ENCODE measurements around the gene DPF1.
"Not testable (repeated sequence)": the region's sequence is repeated elsewhere in the genome, so short reads cannot be mapped to it uniquely, and the experiment has no call there.

Gene DPF1

GRCh38 chr19:38227287-38228004 lies 3.4 kb upstream of the DPF1 start:
- no peak for DNase-seq (ENCODE audit: low read depth)
- no peak overlapping the region for H3K4me3 ChIP-seq (ENCODE audit: low read length)
- TF ChIP-seq, protein P1, sequence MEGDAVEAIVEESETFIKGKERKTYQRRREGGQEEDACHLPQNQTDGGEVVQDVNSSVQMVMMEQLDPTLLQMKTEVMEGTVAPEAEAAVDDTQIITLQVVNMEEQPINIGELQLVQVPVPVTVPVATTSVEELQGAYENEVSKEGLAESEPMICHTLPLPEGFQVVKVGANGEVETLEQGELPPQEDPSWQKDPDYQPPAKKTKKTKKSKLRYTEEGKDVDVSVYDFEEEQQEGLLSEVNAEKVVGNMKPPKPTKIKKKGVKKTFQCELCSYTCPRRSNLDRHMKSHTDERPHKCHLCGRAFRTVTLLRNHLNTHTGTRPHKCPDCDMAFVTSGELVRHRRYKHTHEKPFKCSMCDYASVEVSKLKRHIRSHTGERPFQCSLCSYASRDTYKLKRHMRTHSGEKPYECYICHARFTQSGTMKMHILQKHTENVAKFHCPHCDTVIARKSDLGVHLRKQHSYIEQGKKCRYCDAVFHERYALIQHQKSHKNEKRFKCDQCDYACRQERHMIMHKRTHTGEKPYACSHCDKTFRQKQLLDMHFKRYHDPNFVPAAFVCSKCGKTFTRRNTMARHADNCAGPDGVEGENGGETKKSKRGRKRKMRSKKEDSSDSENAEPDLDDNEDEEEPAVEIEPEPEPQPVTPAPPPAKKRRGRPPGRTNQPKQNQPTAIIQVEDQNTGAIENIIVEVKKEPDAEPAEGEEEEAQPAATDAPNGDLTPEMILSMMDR (conservative IDR thresholded peaks at IDR 0.05; ENCODE audit: low read depth, low read length) = no peak

DNA sequence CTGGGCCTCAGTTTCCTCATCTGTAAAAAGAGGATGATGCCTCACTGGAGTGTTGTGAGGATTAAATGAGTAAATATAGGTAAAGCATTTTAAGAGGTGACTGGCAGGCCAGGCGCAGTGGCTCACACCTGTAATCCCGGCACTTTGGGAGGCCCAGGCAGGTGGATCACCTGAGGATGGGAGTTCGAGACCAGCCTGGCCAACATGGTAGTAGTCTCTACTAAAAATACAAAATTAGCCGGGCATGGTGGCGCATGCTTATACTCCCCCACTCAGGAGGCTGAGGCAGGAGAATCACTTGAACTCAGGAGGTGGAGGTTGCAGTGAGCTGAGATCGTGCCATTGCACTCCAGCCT lies 819 bp upstream of the DPF1 start:
- DNase-seq (ENCODE audit: low read depth); H3K4me3 ChIP-seq (ENCODE audit: low read length): not testable (repeated sequence)

DNA sequence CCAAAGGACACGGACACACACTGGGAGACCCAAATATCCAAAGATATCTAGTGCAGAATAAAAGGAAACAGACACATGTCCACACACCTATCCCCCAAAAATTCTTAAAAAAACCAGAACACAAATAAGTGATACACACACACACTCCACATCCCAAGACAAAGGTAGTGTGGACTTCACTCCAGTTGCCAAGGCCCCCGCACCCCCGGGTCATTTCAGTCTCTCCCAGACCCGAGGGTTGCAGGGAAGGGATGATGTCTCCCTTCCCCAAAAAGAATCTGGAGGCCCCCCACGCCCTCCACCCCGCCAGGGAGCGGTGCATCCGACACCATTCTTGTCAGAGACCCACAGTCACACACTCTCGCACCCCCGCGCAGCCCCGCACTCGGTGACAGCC lies 407 bp downstream of the DPF1 start:
- DNase-seq (ENCODE audit: low read depth) = no peak
- TF ChIP-seq, protein P1 (conservative IDR thresholded peaks at IDR 0.05; ENCODE audit: low read depth, low read length) = no peak
- peak overlapping the region; percentile 62 for H3K4me3 ChIP-seq (ENCODE audit: low read length)

DNA sequence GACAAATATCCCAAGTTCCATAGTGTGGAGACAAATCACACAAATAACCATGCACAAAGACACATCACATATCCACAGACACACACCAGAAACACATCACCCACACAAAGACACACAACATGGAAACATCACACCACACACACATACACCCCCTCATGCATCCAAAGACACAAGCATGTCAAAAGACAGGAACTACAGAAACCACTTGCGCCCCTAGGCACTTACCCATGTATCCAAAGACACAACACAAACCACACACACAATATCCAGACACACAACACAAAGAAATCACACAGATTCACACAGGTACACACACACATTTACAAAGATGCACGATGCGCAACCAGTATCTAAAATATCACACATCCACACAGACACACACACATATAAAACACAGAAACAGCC lies 901 bp downstream of the DPF1 start:
- DNase-seq (ENCODE audit: low read depth) = no peak
- TF ChIP-seq, protein P1 (conservative IDR thresholded peaks at IDR 0.05; ENCODE audit: low read depth, low read length) = no peak
- H3K4me3 ChIP-seq (ENCODE audit: low read length) = no peak overlapping the region

- no peak for DNase-seq (ENCODE audit: low read depth)
- no peak overlapping the region for H3K4me3 ChIP-seq (ENCODE audit: low read length)
- TF ChIP-seq, protein P1 (conservative IDR thresholded peaks at IDR 0.05; ENCODE audit: low read depth, low read length) = no peak
Measured at GRCh38 chr19:38221919-38222830, 1.8 kb downstream of the DPF1 start.

DNA sequence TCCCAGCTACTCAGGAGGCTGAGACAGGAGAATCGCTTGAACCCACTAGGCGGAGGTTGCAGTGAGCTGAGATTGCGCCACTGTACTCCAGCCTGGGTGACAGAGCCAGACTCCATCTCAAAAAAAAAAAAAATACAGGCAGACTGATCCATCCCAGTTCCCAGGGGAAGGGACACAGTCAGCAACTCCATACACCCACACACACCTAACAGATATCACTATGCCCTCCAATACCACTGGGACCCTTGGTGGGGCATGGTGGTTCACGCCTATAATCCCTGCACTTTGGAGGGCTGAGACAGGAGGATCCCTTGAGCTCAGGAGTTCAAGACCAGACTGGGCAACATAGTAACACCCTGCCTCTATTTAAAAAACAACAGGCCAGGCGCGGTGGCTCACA lies 2.6 kb downstream of the DPF1 start:
- no peak for DNase-seq (ENCODE audit: low read depth)
- TF ChIP-seq, protein P1 (conservative IDR thresholded peaks at IDR 0.05; ENCODE audit: low read depth, low read length) = no peak
- H3K4me3 ChIP-seq (ENCODE audit: low read length) = no peak overlapping the region

DNA sequence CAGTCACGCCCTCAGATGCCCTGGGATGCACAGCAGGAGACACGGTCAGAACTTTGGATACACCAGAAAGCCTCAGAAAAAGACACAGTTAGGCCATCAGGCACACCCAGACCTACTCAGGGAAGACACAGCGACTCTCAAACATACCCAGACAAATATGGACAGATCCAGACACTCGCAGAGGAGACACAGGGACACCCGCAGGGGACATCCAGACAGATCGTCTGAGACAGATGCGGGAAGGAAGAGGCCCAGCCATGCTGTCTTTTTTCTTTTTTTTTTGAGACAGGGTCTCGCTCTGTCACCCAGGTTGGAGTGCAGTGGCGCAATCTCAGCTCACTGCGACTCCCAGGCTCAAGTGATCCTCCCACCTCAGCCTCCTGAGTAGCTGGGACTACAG lies 4.8 kb downstream of the DPF1 start:
- no peak overlapping the region for H3K4me3 ChIP-seq (ENCODE audit: low read length)
- no peak for DNase-seq (ENCODE audit: low read depth)
- TF ChIP-seq, protein P1 (conservative IDR thresholded peaks at IDR 0.05; ENCODE audit: low read depth, low read length) = no peak

Measured in retinal pigment epithelial cell (primary cell).